ENCODE results near the gene NR3C1.

DNA sequence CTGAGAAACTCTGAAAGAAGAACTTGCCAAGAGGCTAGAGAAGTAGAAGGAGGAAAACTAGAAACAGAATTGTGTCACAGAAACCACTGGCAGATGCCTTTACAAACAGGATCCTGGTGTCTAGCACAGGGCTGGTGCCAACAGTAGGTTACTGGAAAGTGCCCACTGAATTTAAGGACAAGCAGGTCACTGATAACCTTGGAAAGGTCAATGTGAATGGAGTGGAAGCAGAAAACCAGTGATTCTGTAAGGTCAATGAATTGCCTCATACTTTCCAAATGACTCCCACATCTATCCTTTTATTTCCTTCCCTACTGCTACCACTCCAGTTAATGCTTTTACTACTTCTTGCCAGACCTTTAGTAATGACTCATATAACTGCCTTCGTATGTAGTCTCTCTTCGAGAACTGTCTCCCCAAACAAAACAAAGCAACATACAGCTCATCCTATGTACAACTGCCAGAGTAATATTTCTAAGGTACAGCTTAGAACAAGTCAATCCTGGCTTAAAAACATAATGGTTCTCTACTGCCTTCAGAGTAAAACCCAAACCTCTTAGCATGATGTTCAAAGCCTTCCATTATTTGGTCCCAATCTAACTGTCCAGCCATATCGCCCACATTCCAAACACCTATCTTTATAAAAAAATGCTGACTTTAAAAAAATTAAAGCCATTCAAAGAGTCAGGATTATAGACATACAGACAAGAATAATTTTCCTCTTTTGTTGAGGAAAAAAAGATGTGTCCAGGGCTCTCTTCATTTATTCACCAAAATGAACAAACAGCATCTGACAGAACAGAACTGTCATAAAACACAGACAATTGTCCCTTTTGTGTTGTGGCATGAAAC lies 52.5 kb downstream of the NR3C1 start:
- TF ChIP-seq, protein P1, sequence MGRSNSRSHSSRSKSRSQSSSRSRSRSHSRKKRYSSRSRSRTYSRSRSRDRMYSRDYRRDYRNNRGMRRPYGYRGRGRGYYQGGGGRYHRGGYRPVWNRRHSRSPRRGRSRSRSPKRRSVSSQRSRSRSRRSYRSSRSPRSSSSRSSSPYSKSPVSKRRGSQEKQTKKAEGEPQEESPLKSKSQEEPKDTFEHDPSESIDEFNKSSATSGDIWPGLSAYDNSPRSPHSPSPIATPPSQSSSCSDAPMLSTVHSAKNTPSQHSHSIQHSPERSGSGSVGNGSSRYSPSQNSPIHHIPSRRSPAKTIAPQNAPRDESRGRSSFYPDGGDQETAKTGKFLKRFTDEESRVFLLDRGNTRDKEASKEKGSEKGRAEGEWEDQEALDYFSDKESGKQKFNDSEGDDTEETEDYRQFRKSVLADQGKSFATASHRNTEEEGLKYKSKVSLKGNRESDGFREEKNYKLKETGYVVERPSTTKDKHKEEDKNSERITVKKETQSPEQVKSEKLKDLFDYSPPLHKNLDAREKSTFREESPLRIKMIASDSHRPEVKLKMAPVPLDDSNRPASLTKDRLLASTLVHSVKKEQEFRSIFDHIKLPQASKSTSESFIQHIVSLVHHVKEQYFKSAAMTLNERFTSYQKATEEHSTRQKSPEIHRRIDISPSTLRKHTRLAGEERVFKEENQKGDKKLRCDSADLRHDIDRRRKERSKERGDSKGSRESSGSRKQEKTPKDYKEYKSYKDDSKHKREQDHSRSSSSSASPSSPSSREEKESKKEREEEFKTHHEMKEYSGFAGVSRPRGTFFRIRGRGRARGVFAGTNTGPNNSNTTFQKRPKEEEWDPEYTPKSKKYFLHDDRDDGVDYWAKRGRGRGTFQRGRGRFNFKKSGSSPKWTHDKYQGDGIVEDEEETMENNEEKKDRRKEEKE (IDR thresholded peaks at IDR 0.05): no peak
- TF ChIP-seq ZNF546 (CRISPR knock-in tag; conservative IDR thresholded peaks at IDR 0.05): no peak
- TF ChIP-seq, protein P2, sequence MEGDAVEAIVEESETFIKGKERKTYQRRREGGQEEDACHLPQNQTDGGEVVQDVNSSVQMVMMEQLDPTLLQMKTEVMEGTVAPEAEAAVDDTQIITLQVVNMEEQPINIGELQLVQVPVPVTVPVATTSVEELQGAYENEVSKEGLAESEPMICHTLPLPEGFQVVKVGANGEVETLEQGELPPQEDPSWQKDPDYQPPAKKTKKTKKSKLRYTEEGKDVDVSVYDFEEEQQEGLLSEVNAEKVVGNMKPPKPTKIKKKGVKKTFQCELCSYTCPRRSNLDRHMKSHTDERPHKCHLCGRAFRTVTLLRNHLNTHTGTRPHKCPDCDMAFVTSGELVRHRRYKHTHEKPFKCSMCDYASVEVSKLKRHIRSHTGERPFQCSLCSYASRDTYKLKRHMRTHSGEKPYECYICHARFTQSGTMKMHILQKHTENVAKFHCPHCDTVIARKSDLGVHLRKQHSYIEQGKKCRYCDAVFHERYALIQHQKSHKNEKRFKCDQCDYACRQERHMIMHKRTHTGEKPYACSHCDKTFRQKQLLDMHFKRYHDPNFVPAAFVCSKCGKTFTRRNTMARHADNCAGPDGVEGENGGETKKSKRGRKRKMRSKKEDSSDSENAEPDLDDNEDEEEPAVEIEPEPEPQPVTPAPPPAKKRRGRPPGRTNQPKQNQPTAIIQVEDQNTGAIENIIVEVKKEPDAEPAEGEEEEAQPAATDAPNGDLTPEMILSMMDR (CRISPR knock-in tag; IDR thresholded peaks at IDR 0.05): no peak
- no peak for TF ChIP-seq SUZ12 (IDR thresholded peaks at IDR 0.05; ENCODE audit: low read depth, low read length)
- no peak for TF ChIP-seq HDAC2 (CRISPR knock-in tag; IDR thresholded peaks at IDR 0.05)
- TF ChIP-seq NCOA5 (CRISPR knock-in tag; IDR thresholded peaks at IDR 0.05): no peak
- no peak for TF ChIP-seq ZBTB7A (CRISPR knock-in tag; IDR thresholded peaks at IDR 0.05)
- TF ChIP-seq, protein P3, sequence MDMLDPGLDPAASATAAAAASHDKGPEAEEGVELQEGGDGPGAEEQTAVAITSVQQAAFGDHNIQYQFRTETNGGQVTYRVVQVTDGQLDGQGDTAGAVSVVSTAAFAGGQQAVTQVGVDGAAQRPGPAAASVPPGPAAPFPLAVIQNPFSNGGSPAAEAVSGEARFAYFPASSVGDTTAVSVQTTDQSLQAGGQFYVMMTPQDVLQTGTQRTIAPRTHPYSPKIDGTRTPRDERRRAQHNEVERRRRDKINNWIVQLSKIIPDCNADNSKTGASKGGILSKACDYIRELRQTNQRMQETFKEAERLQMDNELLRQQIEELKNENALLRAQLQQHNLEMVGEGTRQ (IDR thresholded peaks at IDR 0.05; ENCODE audit: low read depth, low read length): no peak
- TF ChIP-seq, protein P3 (CRISPR knock-in tag; IDR thresholded peaks at IDR 0.05; ENCODE audit: borderline replicate concordance): no peak

Measured in HepG2 (cell line).